Neutrophil (primary cell): Measurements from ENCODE around the gene HMGN5.

Experiments used
- H3K27ac ChIP-seq: fragments of 200-600 bp; sonication (generic); 2 replicates; pipeline ENCODE4 v1.5.1; 2016; ENCODE audit warnings: mild to moderate bottlenecking, moderate library complexity
- H3K27me3 ChIP-seq: fragments of 200-600 bp; sonication (generic); 2 replicates; pipeline ENCODE4 v1.6.0; 2016; ENCODE audit warnings: mild to moderate bottlenecking
- H3K36me3 ChIP-seq: fragments of 200-600 bp; sonication (generic); 2 replicates; pipeline ENCODE4 v1.5.1; 2017
- H3K4me1 ChIP-seq, 2 experiments: fragments of 200-600 bp in 1 of 2; sonication (generic) in 1 of 2; 1 replicate in 1 of 2; 2 replicates in 1 of 2; pipeline versions ENCODE4 v1.5.1 to v1.6.1; 2013 to 2016; ENCODE audit warnings: low read depth in 1 of 2, low read length in 1 of 2, mild to moderate bottlenecking in 1 of 2, moderate library complexity in 1 of 2; ENCODE audit not compliant: control insufficient read depth in 1 of 2, insufficient read depth in 1 of 2
- H3K4me3 ChIP-seq, 2 experiments: fragments of 200-600 bp in 1 of 2; sonication (generic) in 1 of 2; 1 replicate in 1 of 2; 2 replicates in 1 of 2; pipeline ENCODE4 v1.5.1; 2013 to 2016; ENCODE audit warnings: low read depth in 1 of 2, low read length in 1 of 2, mild to moderate bottlenecking in 1 of 2, moderate library complexity in 1 of 2
- H3K9me3 ChIP-seq: fragments of 200-600 bp; sonication (generic); 2 replicates; pipeline ENCODE4 v1.5.1; 2016
- CTCF ChIP-seq: fragments of 200-600 bp; sonication (generic); IDR thresholded peaks from 2 replicates; pipeline ENCODE4 v1.5.1; 2016; ENCODE audit warnings: antibody characterized with exemption

HMGN5 gene

DNA sequence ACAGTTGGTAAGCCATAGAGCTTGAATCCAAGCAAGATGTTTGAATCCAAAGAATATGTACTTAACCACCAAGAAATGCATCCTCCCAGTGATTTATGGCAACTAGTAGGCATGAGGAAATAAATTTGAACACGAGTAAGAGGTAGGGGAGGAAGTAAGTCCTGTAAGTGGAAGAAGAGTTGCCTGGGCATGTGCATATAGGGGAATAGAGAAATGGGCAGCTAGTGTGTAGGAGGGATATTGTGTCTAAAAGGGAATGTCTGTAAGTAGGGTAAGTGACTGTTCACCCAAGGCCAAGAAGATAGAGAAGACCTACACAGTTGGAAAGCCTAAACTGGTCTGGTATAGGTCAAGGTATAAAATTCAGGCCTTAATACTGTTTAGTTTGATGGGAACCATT, 4.8 kb upstream of the HMGN5 start:
- TF ChIP-seq CTCF: no peak
- H3K27ac ChIP-seq: peak overlapping the region; percentile 17
- no peaks in the 10 kb centered on the region for H3K27me3 ChIP-seq
- no peaks in the 10 kb centered on the region for H3K9me3 ChIP-seq
- no peak overlapping the region for H3K4me3 ChIP-seq
- H3K36me3 ChIP-seq: no peaks in the 10 kb centered on the region
- peaks cover 16 to 20% of the 10 kb centered on the region in 2 experiments for H3K4me1 ChIP-seq

DNA sequence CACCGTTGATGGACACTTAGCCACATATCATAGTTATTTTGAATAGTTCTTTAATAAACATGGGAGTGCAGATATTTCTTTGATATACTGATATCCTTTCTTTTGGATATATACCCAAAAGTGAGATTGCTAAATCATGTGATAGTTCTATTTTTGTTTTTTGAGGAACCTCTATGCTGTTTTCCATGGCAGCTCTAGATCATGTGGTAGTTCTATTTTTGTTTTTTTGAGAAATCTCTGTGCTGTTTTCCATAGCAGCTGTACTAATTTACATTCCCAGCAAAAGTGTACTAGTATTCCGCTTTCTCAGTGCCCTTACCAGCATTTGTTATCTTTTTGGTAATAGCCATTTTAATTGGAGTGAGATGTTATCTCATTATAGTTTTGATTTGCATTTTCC, 3.8 kb upstream of the HMGN5 start:
- no peak overlapping the region for H3K4me3 ChIP-seq
- H3K27ac ChIP-seq: no peak overlapping the region
- no peaks in the 10 kb centered on the region for H3K27me3 ChIP-seq
- H3K9me3 ChIP-seq: no peaks in the 10 kb centered on the region
- no peaks in the 10 kb centered on the region for H3K36me3 ChIP-seq
- no peak for TF ChIP-seq CTCF
- peaks cover 20 to 21% of the 10 kb centered on the region in 2 experiments for H3K4me1 ChIP-seq

- Histone ChIP-seq H3K27ac (peak overlapping the region; percentile 87), H3K36me3 (no peaks in the 10 kb centered on the region), H3K4me3 (peak overlapping the region; percentile 65 to 72), H3K27me3 (no peaks in the 10 kb centered on the region), H3K4me1 (peaks cover 20 to 25% of the 10 kb centered on the region in 2 experiments), H3K9me3 (no peaks in the 10 kb centered on the region)
- TF ChIP-seq CTCF: no peak
These were observed 1.2 kb upstream of the HMGN5 start for GRCh38 chrX:81202943-81203342.

- H3K9me3 ChIP-seq: no peaks in the 10 kb centered on the region
- no peaks in the 10 kb centered on the region for H3K27me3 ChIP-seq
- TF ChIP-seq CTCF: no peak
- peak overlapping the region; percentile 65 to 72 for H3K4me3 ChIP-seq
- peaks cover 20 to 27% of the 10 kb centered on the region in 2 experiments for H3K4me1 ChIP-seq
- H3K27ac ChIP-seq: peak overlapping the region; percentile 87
- no peaks in the 10 kb centered on the region for H3K36me3 ChIP-seq
These were observed 725 bp upstream of the HMGN5 start for GRCh38 chrX:81202456-81202819.

DNA sequence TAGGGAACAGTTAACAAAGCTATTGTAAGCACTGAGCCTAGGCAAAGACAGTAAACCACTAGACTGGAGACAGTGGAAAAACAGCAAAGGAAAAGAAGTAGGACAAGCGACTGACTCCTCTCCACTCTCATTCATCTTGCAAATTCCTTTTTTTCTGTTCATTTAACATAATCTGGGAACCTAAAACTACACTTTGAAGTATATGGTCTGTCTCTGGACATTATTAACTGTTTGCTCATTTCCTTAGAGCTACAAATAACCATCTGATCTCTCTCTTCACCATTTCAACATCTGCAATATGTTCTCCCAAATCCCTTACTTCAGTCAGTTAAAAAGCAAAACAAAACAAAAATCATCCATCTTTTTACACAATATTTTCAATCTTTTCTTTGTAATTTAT, 642 bp downstream of the HMGN5 start:
- no peak for TF ChIP-seq CTCF
- peak overlapping the region; percentile 87 for H3K27ac ChIP-seq
- H3K4me3 ChIP-seq: peak overlapping the region; percentile 65 to 72
- H3K9me3 ChIP-seq: no peaks in the 10 kb centered on the region
- H3K27me3 ChIP-seq: no peaks in the 10 kb centered on the region
- no peaks in the 10 kb centered on the region for H3K36me3 ChIP-seq
- H3K4me1 ChIP-seq: peaks cover 13 to 27% of the 10 kb centered on the region in 2 experiments

DNA sequence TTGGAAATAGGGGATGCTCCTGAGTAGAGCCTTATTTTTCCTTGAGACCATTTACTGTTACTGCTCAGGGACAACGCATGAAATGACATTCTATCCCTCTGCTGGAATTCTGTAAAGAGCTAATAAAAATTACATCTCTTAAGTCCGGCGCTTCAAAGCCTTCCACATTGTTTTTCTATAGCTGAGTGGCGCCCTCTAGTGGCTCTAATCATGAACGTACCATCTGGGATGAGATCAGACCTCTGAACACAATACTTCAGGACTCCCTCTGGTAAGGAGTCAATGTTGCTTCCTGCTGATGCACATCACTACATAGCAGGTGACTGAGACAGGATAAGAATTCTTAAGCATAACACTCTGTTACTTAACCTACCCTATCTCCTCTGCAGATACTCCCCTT, 6.0 kb downstream of the HMGN5 start:
- Histone ChIP-seq H3K27ac (no peak overlapping the region), H3K4me3 (no peak overlapping the region), H3K36me3 (no peaks in the 10 kb centered on the region), H3K4me1 (peaks cover 0 to 6% of the 10 kb centered on the region in 2 experiments), H3K9me3 (no peaks in the 10 kb centered on the region), H3K27me3 (no peaks in the 10 kb centered on the region)
- TF ChIP-seq CTCF: peak; percentile 62
